22Rv1 (cell line): ENCODE results near the gene BGLAP.

Experiments
- H3K27ac ChIP-seq: fragments of 450-650 bp; 2 replicates; pipeline ENCODE4 v1.5.1; 2017
- CTCF ChIP-seq: fragments of 450-650 bp; IDR thresholded peaks from 2 replicates; pipeline ENCODE4 v1.5.1; 2017; ENCODE audit warnings: mild to moderate bottlenecking
- ZFX ChIP-seq: fragments of 450-650 bp; IDR thresholded peaks from 2 replicates; pipeline ENCODE4 v1.6.1; 2017; ENCODE audit warnings: antibody characterized with exemption, borderline replicate concordance

BGLAP gene

GRCh38 chr1:156283521-156283920 lies 41.5 kb downstream of the BGLAP start:
- peak overlapping the region; percentile 85 for H3K27ac ChIP-seq

GRCh38 chr1:156284112-156284511 lies 42.1 kb downstream of the BGLAP start, which contains the start of gene TMEM79:
TSS of gene TMEM79 (plus strand) at chr1:156284325. CDS start at chr1:156285227, 902 bp downstream.
- TF ChIP-seq ZFX (no peak), CTCF (no peak)
- peak within 1 kb of the TSS; percentile 85 for H3K27ac ChIP-seq

More at GRCh38 chr1:156283521-156283920, 41.5 kb downstream of the BGLAP start:
- TF ChIP-seq CTCF (no peak), ZFX (no peak)

GRCh38 chr1:156284757-156285156 lies 42.8 kb downstream of the BGLAP start:
- H3K27ac ChIP-seq = peak overlapping the region; percentile 85
- TF ChIP-seq CTCF = no peak
- TF ChIP-seq ZFX = no peak

GRCh38 chr1:156285437-156285836 lies 43.5 kb downstream of the BGLAP start:
- H3K27ac ChIP-seq = peak overlapping the region; percentile 85; the same call in 1 of the 2 replicates
- no peak for TF ChIP-seq ZFX
- TF ChIP-seq CTCF = no peak

- no peak overlapping the region for H3K27ac ChIP-seq
- no peak for TF ChIP-seq ZFX
- no peak for TF ChIP-seq CTCF
Measured at GRCh38 chr1:156286061-156286460, 44.1 kb downstream of the BGLAP start.

- peak overlapping the region; percentile 67 for H3K27ac ChIP-seq
- TF ChIP-seq CTCF (no peak), ZFX (no peak)
Measured at GRCh38 chr1:156289857-156290256, 47.9 kb downstream of the BGLAP start.

GRCh38 chr1:156291226-156292061 lies 49.5 kb downstream of the BGLAP start:
- TF ChIP-seq CTCF = no peak
- no peak for TF ChIP-seq ZFX
- peak overlapping the region; percentile 67 for H3K27ac ChIP-seq
